Measurements from ENCODE around the gene RHOD. TPM values are rescaled to one million over a fixed set of nuclear protein-coding genes. Genes with fewer than 3 reads are reported as not detected.

The RHOD gene
- total RNA-seq, 1 experiment from 2014 or later, result 17.1 TPM

GRCh38 chr11:67024410-67024809, 32.2 kb upstream of the RHOD start:
- H3K27me3 Mint-ChIP-seq (ENCODE audit: insufficient read depth, unreplicated experiment), result peaks cover 12% of the 10 kb centered on the region
- intact Hi-C loops (cut with micrococcal nuclease; ENCODE audit: unreplicated experiment), result no loop called here
- Histone ChIP-seq H3K36me3 (ENCODE audit: control insufficient read depth, insufficient read depth, low read length) (no peaks in the 10 kb centered on the region), H3K4me1 (peaks cover 14% of the 10 kb centered on the region), H3K9me3 (no peaks in the 10 kb centered on the region), H3K27me3 (replicated peaks; ENCODE audit: control insufficient read depth, insufficient read depth, low read length) (peaks cover 14% of the 10 kb centered on the region), H3K4me3 (ENCODE audit: low read depth, low read length) (no peak overlapping the region)
- BruUV-seq (replicated peaks), result no TSS peak
- ChIA-PET CTCF (no interaction called here), POLR2A (no interaction called here)
- TF ChIP-seq, protein P1, sequence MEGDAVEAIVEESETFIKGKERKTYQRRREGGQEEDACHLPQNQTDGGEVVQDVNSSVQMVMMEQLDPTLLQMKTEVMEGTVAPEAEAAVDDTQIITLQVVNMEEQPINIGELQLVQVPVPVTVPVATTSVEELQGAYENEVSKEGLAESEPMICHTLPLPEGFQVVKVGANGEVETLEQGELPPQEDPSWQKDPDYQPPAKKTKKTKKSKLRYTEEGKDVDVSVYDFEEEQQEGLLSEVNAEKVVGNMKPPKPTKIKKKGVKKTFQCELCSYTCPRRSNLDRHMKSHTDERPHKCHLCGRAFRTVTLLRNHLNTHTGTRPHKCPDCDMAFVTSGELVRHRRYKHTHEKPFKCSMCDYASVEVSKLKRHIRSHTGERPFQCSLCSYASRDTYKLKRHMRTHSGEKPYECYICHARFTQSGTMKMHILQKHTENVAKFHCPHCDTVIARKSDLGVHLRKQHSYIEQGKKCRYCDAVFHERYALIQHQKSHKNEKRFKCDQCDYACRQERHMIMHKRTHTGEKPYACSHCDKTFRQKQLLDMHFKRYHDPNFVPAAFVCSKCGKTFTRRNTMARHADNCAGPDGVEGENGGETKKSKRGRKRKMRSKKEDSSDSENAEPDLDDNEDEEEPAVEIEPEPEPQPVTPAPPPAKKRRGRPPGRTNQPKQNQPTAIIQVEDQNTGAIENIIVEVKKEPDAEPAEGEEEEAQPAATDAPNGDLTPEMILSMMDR (IDR thresholded peaks at IDR 0.05; ENCODE audit: insufficient read depth in 1 of 2, low read depth in 1 of 2, low read length in 1 of 2, severe bottlenecking in 1 of 2, unreplicated experiment in 1 of 2), result no peak
- DNase-seq, result no peak
- H3K4me3 Mint-ChIP-seq (ENCODE audit: unreplicated experiment), result no peak overlapping the region
- no peak overlapping the region for H3K27ac Mint-ChIP-seq (ENCODE audit: unreplicated experiment)
- H3K4me1 Mint-ChIP-seq (ENCODE audit: low read depth, unreplicated experiment), result peaks cover 7% of the 10 kb centered on the region
- H3K36me3 Mint-ChIP-seq (ENCODE audit: insufficient read depth, unreplicated experiment), result no peaks in the 10 kb centered on the region
- no peaks in the 10 kb centered on the region for H3K9me3 Mint-ChIP-seq (ENCODE audit: unreplicated experiment)

DNA sequence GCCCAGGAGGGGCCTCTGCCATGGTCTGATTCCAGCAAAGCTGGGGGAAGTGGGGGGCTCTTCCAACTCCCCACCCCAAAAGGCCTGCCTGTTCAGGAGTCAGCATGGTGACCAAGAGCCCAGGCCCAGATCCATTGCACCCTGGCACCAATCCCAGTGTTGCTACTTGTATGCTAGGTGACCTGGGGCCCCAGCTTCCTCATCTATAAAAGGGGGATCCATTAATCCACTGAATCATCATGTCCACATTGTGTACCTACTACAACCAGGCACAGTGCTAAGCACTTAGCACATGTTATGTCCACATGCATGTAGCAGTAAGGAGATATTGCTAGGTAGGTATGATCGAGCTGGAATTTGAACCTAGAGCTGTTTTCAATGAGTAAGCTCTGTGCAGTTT, 31.7 kb upstream of the RHOD start:
- Mint-ChIP-seq H3K27ac (ENCODE audit: unreplicated experiment) (no peak overlapping the region), H3K4me1 (ENCODE audit: low read depth, unreplicated experiment) (peaks cover 7% of the 10 kb centered on the region), H3K4me3 (ENCODE audit: unreplicated experiment) (no peak overlapping the region), H3K36me3 (ENCODE audit: insufficient read depth, unreplicated experiment) (no peaks in the 10 kb centered on the region), H3K9me3 (ENCODE audit: unreplicated experiment) (no peaks in the 10 kb centered on the region), H3K27me3 (ENCODE audit: insufficient read depth, unreplicated experiment) (peaks cover 12% of the 10 kb centered on the region)
- Histone ChIP-seq H3K9me3 (no peaks in the 10 kb centered on the region), H3K36me3 (ENCODE audit: control insufficient read depth, insufficient read depth, low read length) (no peaks in the 10 kb centered on the region), H3K4me3 (ENCODE audit: low read depth, low read length) (no peak overlapping the region), H3K27me3 (replicated peaks; ENCODE audit: control insufficient read depth, insufficient read depth, low read length) (peaks cover 14% of the 10 kb centered on the region), H3K4me1 (peaks cover 17% of the 10 kb centered on the region)
- intact Hi-C loops (cut with micrococcal nuclease; ENCODE audit: unreplicated experiment), result no loop called here
- BruUV-seq (replicated peaks), result no TSS peak
- no peak for DNase-seq
- POLR2A ChIA-PET, result no interaction called here
- CTCF ChIA-PET, result no interaction called here
- TF ChIP-seq, protein P1 (IDR thresholded peaks at IDR 0.05; ENCODE audit: insufficient read depth in 1 of 2, low read depth in 1 of 2, low read length in 1 of 2, severe bottlenecking in 1 of 2, unreplicated experiment in 1 of 2), result no peak

DNA sequence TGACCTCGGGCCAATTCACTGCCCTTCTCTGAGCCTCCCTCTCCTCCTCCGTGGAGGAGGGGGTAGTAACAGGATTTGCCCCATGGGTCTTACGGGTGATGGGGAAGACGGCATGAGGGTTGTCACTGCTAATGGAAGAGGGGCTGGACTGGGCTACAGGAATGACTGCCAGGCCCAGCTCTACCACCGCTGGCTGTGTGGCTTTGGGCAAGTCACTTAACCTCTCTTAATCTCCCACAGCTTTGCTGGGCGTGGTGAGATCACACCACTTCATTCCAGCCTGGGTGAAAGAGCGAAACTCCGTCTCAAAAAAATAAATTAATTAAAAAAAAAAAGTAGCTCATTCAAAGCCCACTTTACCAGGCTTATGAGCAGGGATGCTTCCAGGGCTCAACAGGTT, 30.9 kb upstream of the RHOD start:
- Histone ChIP-seq H3K9me3 (no peaks in the 10 kb centered on the region), H3K4me1 (peaks cover 25% of the 10 kb centered on the region), H3K27me3 (replicated peaks; ENCODE audit: control insufficient read depth, insufficient read depth, low read length) (peaks cover 14% of the 10 kb centered on the region), H3K36me3 (ENCODE audit: control insufficient read depth, insufficient read depth, low read length) (no peaks in the 10 kb centered on the region), H3K4me3 (ENCODE audit: low read depth, low read length) (no peak overlapping the region)
- no peaks in the 10 kb centered on the region for H3K9me3 Mint-ChIP-seq (ENCODE audit: unreplicated experiment)
- ChIA-PET CTCF (no interaction called here), POLR2A (no interaction called here)
- intact Hi-C loops (cut with micrococcal nuclease; ENCODE audit: unreplicated experiment), result no loop called here
- peaks cover 15% of the 10 kb centered on the region for H3K4me1 Mint-ChIP-seq (ENCODE audit: low read depth, unreplicated experiment)
- H3K4me3 Mint-ChIP-seq (ENCODE audit: unreplicated experiment), result no peak overlapping the region
- H3K27me3 Mint-ChIP-seq (ENCODE audit: insufficient read depth, unreplicated experiment), result peaks cover 12% of the 10 kb centered on the region
- no peak for DNase-seq
- H3K27ac Mint-ChIP-seq (ENCODE audit: unreplicated experiment), result no peak overlapping the region
- TF ChIP-seq, protein P1 (IDR thresholded peaks at IDR 0.05; ENCODE audit: insufficient read depth in 1 of 2, low read depth in 1 of 2, low read length in 1 of 2, severe bottlenecking in 1 of 2, unreplicated experiment in 1 of 2), result no peak
- H3K36me3 Mint-ChIP-seq (ENCODE audit: insufficient read depth, unreplicated experiment), result no peaks in the 10 kb centered on the region
- no TSS peak for BruUV-seq (replicated peaks)
